K562 (cell line): ENCODE measurements around the gene SLC22A23.
A peak's percentile ranks its signal among the peaks of the same experiment; 100 is the strongest.

Experiments
- CTCF ChIP-seq, 3 experiments: IDR thresholded peaks in 2 of 3; conservative IDR thresholded peaks in 1 of 3; 2 replicates each; pipeline ENCODE4 v1.5.1; 2011 to 2012; ENCODE audit warnings: low read length in 3 of 3, mild to moderate bottlenecking in 3 of 3, control low read depth in 2 of 3, improper control_type of control experiment in 1 of 3, inconsistent platforms in 1 of 3, low read depth in 1 of 3, mixed read lengths in 1 of 3, moderate library complexity in 1 of 3; ENCODE audit not compliant: insufficient read depth in 2 of 3
- DEAF1 ChIP-seq: fragments of 450-650 bp; formaldehyde crosslinking; IDR thresholded peaks from 2 replicates; pipeline ENCODE4 v1.4.0; 2020; ENCODE audit warnings: mild to moderate bottlenecking, moderate library complexity
- DIDO1 ChIP-seq: fragments of 450-650 bp; IDR thresholded peaks from 2 replicates; pipeline ENCODE4 v1.6.1; 2016; ENCODE audit warnings: low read depth, missing biosample characterization, missing genetic modification characterization
- E2F1 ChIP-seq: sonication (generic); formaldehyde crosslinking; IDR thresholded peaks from 2 replicates; pipeline ENCODE4 v1.8.1; 2023; ENCODE audit warnings: mild to moderate bottlenecking, missing genetic modification reagents, moderate library complexity
- KAT7 ChIP-seq: sonication (generic); formaldehyde crosslinking; IDR thresholded peaks from 2 replicates; pipeline ENCODE4 v1.8.0; 2022; ENCODE audit warnings: missing genetic modification reagents, mild to moderate bottlenecking, borderline replicate concordance
- KLF16 ChIP-seq: IDR thresholded peaks from 2 replicates; pipeline ENCODE4 v1.6.1; 2016; ENCODE audit warnings: antibody characterized with exemption
- MEF2D ChIP-seq: conservative IDR thresholded peaks from 2 replicates; pipeline ENCODE4 v1.6.1; 2016; ENCODE audit warnings: low read depth, missing genetic modification characterization, missing compliant biosample characterization
- MLX ChIP-seq, 2 experiments: fragments of 450-650 bp in 1 of 2; sonication (generic) in 1 of 2; formaldehyde crosslinking; conservative IDR thresholded peaks; 2 replicates each; pipeline versions ENCODE4 v1.4.0 to v1.8.1; 2020 to 2022; ENCODE audit warnings: mild to moderate bottlenecking in 1 of 2, missing genetic modification reagents in 1 of 2
- POLR2A ChIP-seq: fragments of 450-650 bp; conservative IDR thresholded peaks from 2 replicates; pipeline ENCODE4 v1.6.1; 2016
- POLR2AphosphoS5 ChIP-seq: IDR thresholded peaks from 2 replicates; pipeline ENCODE4 v1.6.1; 2011; ENCODE audit warnings: mild to moderate bottlenecking, low read depth, low read length, moderate library complexity; ENCODE audit not compliant: control insufficient read depth, insufficient read depth
- RAD21 ChIP-seq, 2 experiments: fragments of 250-450 bp in 1 of 2; fragments of 450-650 bp in 1 of 2; sonication (Bioruptor Pico) in 1 of 2; formaldehyde crosslinking in 1 of 2; IDR thresholded peaks in 1 of 2; conservative IDR thresholded peaks in 1 of 2; 2 replicates each; pipeline versions ENCODE4 v1.4.0 to v1.8.0; 2020 to 2022; ENCODE audit warnings: mild to moderate bottlenecking in 2 of 2, moderate library complexity in 1 of 2
- TCF3 ChIP-seq: sonication (generic); formaldehyde crosslinking; IDR thresholded peaks from 2 replicates; pipeline ENCODE4 v1.4.0; 2020; ENCODE audit warnings: mild to moderate bottlenecking, missing genetic modification reagents
- ZNF318 ChIP-seq, 2 experiments: fragments of 450-650 bp; IDR thresholded peaks; 2 replicates each; pipeline ENCODE4 v1.6.1; 2016; ENCODE audit warnings: mild to moderate bottlenecking in 2 of 2, borderline replicate concordance in 1 of 2, low read depth in 1 of 2, moderate library complexity in 1 of 2
- ZNF764 ChIP-seq: fragments of 250-450 bp; sonication (Bioruptor Pico); IDR thresholded peaks from 2 replicates; pipeline ENCODE4 v1.4.0; 2020; ENCODE audit warnings: low read depth, mild to moderate bottlenecking, moderate library complexity

GRCh38 chr6:3281631-3282475 lies 175.0 kb downstream of the SLC22A23 start:
- TF ChIP-seq E2F1 (CRISPR knock-in tag) (no peak), DIDO1 (tag) (no peak), POLR2AphosphoS5 (no peak), POLR2A (no peak), KAT7 (CRISPR knock-in tag) (no peak), MEF2D (no peak), RAD21 (CRISPR knock-in tag; conservative IDR thresholded peaks at IDR 0.05 in 1 of 2, IDR thresholded peaks at IDR 0.05 in 1 of 2) (no peak), MLX (CRISPR knock-in tag; conservative IDR thresholded peaks at IDR 0.05) (no peak), ZNF318 (IDR thresholded peaks at IDR 0.05; ENCODE audit: borderline replicate concordance in 1 of 2, low read depth in 1 of 2) (no peak), TCF3 (CRISPR knock-in tag) (peak; percentile 37), DEAF1 (CRISPR knock-in tag) (no peak), KLF16 (no peak), CTCF (IDR thresholded peaks at IDR 0.05 in 2 of 3, conservative IDR thresholded peaks at IDR 0.05 in 1 of 3; ENCODE audit: insufficient read depth in 2 of 3, low read depth in 1 of 3, low read length in 3 of 3) (no peak), ZNF764 (CRISPR knock-in tag) (no peak)
